Naive thymus-derived CD4-positive, alpha-beta T cell (primary cell): ENCODE results near the gene GXYLT2. TPM values are rescaled to one million over a fixed set of nuclear protein-coding genes. Genes with fewer than 3 reads are reported as not detected.
A peak's percentile ranks its signal among the peaks of the same experiment; 100 is the strongest.

ENCODE experiments used
- ATAC-seq: fragments of 150-1000 bp; cut with Tn5 transposase; 2 replicates; pipeline ENCODE4 v1.10.0; 2021; ENCODE audit warnings: mild to moderate bottlenecking, moderate library complexity
- CTCF ChIA-PET: fragments of 350-600 bp; sonication (Branson Sonifier 250); formaldehyde crosslinking; loops from one replicate; lab custom pipeline; 2021; ENCODE audit warnings: antibody characterized with exemption; lab: Charles Lee
- POLR2A ChIA-PET: fragments of 350-600 bp; sonication (Branson Sonifier 250); formaldehyde crosslinking; loops from one replicate; lab custom pipeline; 2021; ENCODE audit warnings: antibody characterized with exemption, inconsistent platforms; lab: Charles Lee
- DNase-seq, 9 donors: peaks; one replicate each; pipeline versions ENCODE4 v3.0.0 to v3.0.0-alpha.2; 2020 to 2022; ENCODE audit warnings: mixed read lengths in 1 of 9
- H3K27ac ChIP-seq: one replicate; pipeline ENCODE4 v1.7.0; 2013; ENCODE audit warnings: mild to moderate bottlenecking, low read depth, low read length, moderate library complexity
- H3K27me3 ChIP-seq, 2 donors: one replicate each; pipeline ENCODE4 v1.7.0; 2013; ENCODE audit warnings: low read length in 2 of 2, mild to moderate bottlenecking in 2 of 2, moderate library complexity in 2 of 2; ENCODE audit not compliant: control insufficient read depth in 2 of 2, insufficient read depth in 2 of 2
- H3K36me3 ChIP-seq, 3 experiments: 1 replicate in 2 of 3; 2 replicates in 1 of 3; pipeline ENCODE4 v1.7.0; 2013; ENCODE audit warnings: low read length in 3 of 3, mild to moderate bottlenecking in 3 of 3, moderate library complexity in 1 of 3; ENCODE audit not compliant: insufficient read depth in 3 of 3, control insufficient read depth in 2 of 3
- H3K4me1 ChIP-seq, 2 donors: one replicate each; pipeline ENCODE4 v1.7.0; 2013; ENCODE audit warnings: low read length in 2 of 2, mild to moderate bottlenecking in 2 of 2, moderate library complexity in 1 of 2; ENCODE audit not compliant: control insufficient read depth in 2 of 2, insufficient read depth in 2 of 2
- H3K4me3 ChIP-seq: 2 replicates; pipeline ENCODE4 v1.7.0; 2013; ENCODE audit warnings: mild to moderate bottlenecking, low read length
- H3K9me3 ChIP-seq, 3 experiments: 1 replicate in 2 of 3; 2 replicates in 1 of 3; pipeline ENCODE4 v1.7.0; 2013; ENCODE audit warnings: low read length in 3 of 3; ENCODE audit not compliant: control insufficient read depth in 2 of 3
- H3K27ac Mint-ChIP-seq, 9 donors: one replicate each; pipeline ENCODE4 v1.8.0; 2020 to 2022; ENCODE audit warnings: mixed read lengths in 9 of 9, mild to moderate bottlenecking in 8 of 9, moderate library complexity in 5 of 9, inconsistent platforms in 2 of 9
- H3K27me3 Mint-ChIP-seq, 5 donors: one replicate each; pipeline ENCODE4 v1.8.0; 2021 to 2022; ENCODE audit warnings: mixed read lengths in 5 of 5, mild to moderate bottlenecking in 1 of 5
- H3K36me3 Mint-ChIP-seq, 5 donors: one replicate each; pipeline ENCODE4 v1.8.0; 2020 to 2022; ENCODE audit warnings: mixed read lengths in 5 of 5, mild to moderate bottlenecking in 3 of 5, inconsistent platforms in 1 of 5
- H3K4me1 Mint-ChIP-seq, 7 donors: one replicate each; pipeline ENCODE4 v1.8.0; 2020 to 2022; ENCODE audit warnings: mixed read lengths in 7 of 7, mild to moderate bottlenecking in 3 of 7, inconsistent platforms in 1 of 7
- H3K4me3 Mint-ChIP-seq, 10 donors: one replicate each; pipeline ENCODE4 v1.8.0; 2020 to 2022; ENCODE audit warnings: mild to moderate bottlenecking in 10 of 10, mixed read lengths in 10 of 10, moderate library complexity in 6 of 10, inconsistent platforms in 2 of 10
- H3K9me3 Mint-ChIP-seq, 11 donors: one replicate each; pipeline ENCODE4 v1.8.0; 2020 to 2022; ENCODE audit warnings: mixed read lengths in 11 of 11, mild to moderate bottlenecking in 4 of 11, inconsistent platforms in 1 of 11, moderate library complexity in 1 of 11
- intact Hi-C, 2 donors: fragments of 100-400 bp; cut with micrococcal nuclease; formaldehyde crosslinking; loops; one replicate each; pipeline ENCODE4 v1.15.1; 2023
- polyA plus RNA-seq, 2 donors: library from polyadenylated mRNA; unstranded; fragments of 300-500 nt; fragmentation: Illumina TruSeq; gene quantifications; one replicate each; pipeline ENCODE4 v1.2.3, GENCODE V29; 2021
- total RNA-seq, 6 experiments: library from RNA in 5 of 6; stranded (reverse) in 5 of 6; gene quantifications; 1 replicate in 5 of 6; 2 replicates in 1 of 6; pipeline ENCODE4 v1.2.3 and lab custom pipeline; 2021 to 2026

Gene GXYLT2
- total and polyA plus RNA-seq, 7 experiments from 2014 or later: not detected

GRCh38 chr3:72953325-72953956, 65.6 kb downstream of the GXYLT2 start:
- CTCF ChIA-PET: interaction anchor here (0.5 kb wide), 1 partner anchor 103 kb away, joined by 3 read pairs; no protein-coding TSS in a partner anchor
- peak; percentile 32 for ATAC-seq
- DNase-seq: no peak
- intact Hi-C loops: no loop called here
- H3K9me3 ChIP-seq: no peaks in the 10 kb centered on the region
- peaks cover 0 to 7% (median 0%) of the 10 kb centered on the region in 5 donors for H3K27me3 Mint-ChIP-seq
- H3K36me3 Mint-ChIP-seq: no peaks in the 10 kb centered on the region
- H3K9me3 Mint-ChIP-seq: no peaks in the 10 kb centered on the region
- no peaks in the 10 kb centered on the region for H3K36me3 ChIP-seq
- no peak overlapping the region for H3K4me3 Mint-ChIP-seq
- POLR2A ChIA-PET: interaction anchor here (0.8 kb wide), 1 partner anchor 72 kb away, joined by 3 read pairs; no protein-coding TSS in a partner anchor
- H3K4me1 Mint-ChIP-seq: peaks cover 0 to 17% (median 10%) of the 10 kb centered on the region in 7 donors
- no peak overlapping the region for H3K27ac Mint-ChIP-seq
- H3K4me3 ChIP-seq: no peak overlapping the region
- no peaks in the 10 kb centered on the region for H3K4me1 ChIP-seq
- H3K27me3 ChIP-seq: no peaks in the 10 kb centered on the region
- H3K27ac ChIP-seq: no peak overlapping the region

GRCh38 chr3:72957297-72957696, 69.5 kb downstream of the GXYLT2 start:
- Mint-ChIP-seq H3K27me3 (peaks cover 0 to 10% (median 0%) of the 10 kb centered on the region in 5 donors), H3K4me1 (peaks cover 4 to 17% (median 14%) of the 10 kb centered on the region in 7 donors), H3K9me3 (no peaks in the 10 kb centered on the region), H3K27ac (no peak overlapping the region), H3K36me3 (peaks cover 0 to 2% (median 0%) of the 10 kb centered on the region in 5 donors), H3K4me3 (no peak overlapping the region)
- DNase-seq: no peak
- Histone ChIP-seq H3K36me3 (no peaks in the 10 kb centered on the region), H3K27me3 (no peaks in the 10 kb centered on the region), H3K9me3 (no peaks in the 10 kb centered on the region), H3K4me3 (no peak overlapping the region), H3K4me1 (peaks cover 0 to 4% of the 10 kb centered on the region in 2 donors), H3K27ac (no peak overlapping the region)
- POLR2A ChIA-PET: interaction anchor here (0.6 kb wide), 1 partner anchor 37 kb away, joined by 3 read pairs; no protein-coding TSS in a partner anchor
- CTCF ChIA-PET: interaction anchor here (0.6 to 0.7 kb wide), 2 partner anchors 17 to 24 kb away, joined by 3 read pairs; no protein-coding TSS in a partner anchor
- no peak for ATAC-seq
- intact Hi-C loops: no loop called here

- ATAC-seq: no peak
- intact Hi-C loops: no loop called here
- no peaks in the 10 kb centered on the region for H3K27me3 ChIP-seq
- H3K9me3 Mint-ChIP-seq: no peaks in the 10 kb centered on the region
- H3K4me1 Mint-ChIP-seq: peaks cover 5 to 19% (median 14%) of the 10 kb centered on the region in 7 donors
- H3K27ac ChIP-seq: no peak overlapping the region
- no peaks in the 10 kb centered on the region for H3K9me3 ChIP-seq
- H3K4me1 ChIP-seq: peaks cover 0 to 4% of the 10 kb centered on the region in 2 donors
- no peak overlapping the region for H3K4me3 ChIP-seq
- no peak overlapping the region for H3K27ac Mint-ChIP-seq
- ChIA-PET CTCF (no interaction called here), POLR2A (no interaction called here)
- no peaks in the 10 kb centered on the region for H3K36me3 ChIP-seq
- DNase-seq: no peak
- no peak overlapping the region for H3K4me3 Mint-ChIP-seq
- peaks cover 0 to 2% (median 0%) of the 10 kb centered on the region in 5 donors for H3K36me3 Mint-ChIP-seq
- peaks cover 0 to 10% (median 0%) of the 10 kb centered on the region in 5 donors for H3K27me3 Mint-ChIP-seq
Measured at GRCh38 chr3:72959336-72959735, 71.5 kb downstream of the GXYLT2 start.

GRCh38 chr3:72960812-72961518, 73.1 kb downstream of the GXYLT2 start:
- Mint-ChIP-seq H3K4me1 (peaks cover 5 to 34% (median 30%) of the 10 kb centered on the region in 7 donors), H3K27me3 (peaks cover 0 to 5% (median 0%) of the 10 kb centered on the region in 5 donors), H3K27ac (peak overlapping the region in 1 of 9 donors; percentile 44), H3K36me3 (peaks cover 0 to 2% (median 0%) of the 10 kb centered on the region in 5 donors), H3K9me3 (no peaks in the 10 kb centered on the region), H3K4me3 (no peak overlapping the region)
- DNase-seq (no peak), ATAC-seq (no peak)
- Histone ChIP-seq H3K9me3 (no peaks in the 10 kb centered on the region), H3K27me3 (no peaks in the 10 kb centered on the region), H3K27ac (no peak overlapping the region), H3K4me1 (peaks cover 10 to 13% of the 10 kb centered on the region in 2 donors), H3K36me3 (no peaks in the 10 kb centered on the region), H3K4me3 (no peak overlapping the region)
- intact Hi-C loops: no loop called here
- POLR2A ChIA-PET: no interaction called here
- CTCF ChIA-PET: no interaction called here

- Mint-ChIP-seq H3K4me1 (peaks cover 5 to 39% (median 33%) of the 10 kb centered on the region in 7 donors), H3K27me3 (peaks cover 0 to 3% (median 0%) of the 10 kb centered on the region in 5 donors), H3K27ac (peak overlapping the region in 5 of 9 donors; percentile 1 to 44 (median 20)), H3K36me3 (peaks cover 0 to 2% (median 0%) of the 10 kb centered on the region in 5 donors), H3K4me3 (no peak overlapping the region), H3K9me3 (no peaks in the 10 kb centered on the region)
- intact Hi-C loops: no loop called here
- H3K27ac ChIP-seq: no peak overlapping the region
- H3K4me1 ChIP-seq: peaks cover 10 to 18% of the 10 kb centered on the region in 2 donors
- no peak overlapping the region for H3K4me3 ChIP-seq
- H3K27me3 ChIP-seq: no peaks in the 10 kb centered on the region
- ChIA-PET POLR2A (no interaction called here), CTCF (no interaction called here)
- no peak for ATAC-seq
- no peaks in the 10 kb centered on the region for H3K36me3 ChIP-seq
- no peak for DNase-seq
- no peaks in the 10 kb centered on the region for H3K9me3 ChIP-seq
Measured at GRCh38 chr3:72961752-72962151, 73.9 kb downstream of the GXYLT2 start.

GRCh38 chr3:72962317-72962716, 74.5 kb downstream of the GXYLT2 start:
- no peak for DNase-seq
- Mint-ChIP-seq H3K27ac (peak overlapping the region in 4 of 9 donors; percentile 1 to 34 (median 16)), H3K9me3 (no peaks in the 10 kb centered on the region), H3K4me3 (no peak overlapping the region), H3K27me3 (peaks cover 0 to 3% (median 0%) of the 10 kb centered on the region in 5 donors), H3K36me3 (peaks cover 0 to 2% (median 0%) of the 10 kb centered on the region in 5 donors), H3K4me1 (peaks cover 5 to 43% (median 38%) of the 10 kb centered on the region in 7 donors)
- CTCF ChIA-PET: no interaction called here
- no peak for ATAC-seq
- no peaks in the 10 kb centered on the region for H3K36me3 ChIP-seq
- H3K4me3 ChIP-seq: no peak overlapping the region
- intact Hi-C loops: no loop called here
- H3K27me3 ChIP-seq: no peaks in the 10 kb centered on the region
- H3K9me3 ChIP-seq: no peaks in the 10 kb centered on the region
- POLR2A ChIA-PET: no interaction called here
- peaks cover 10 to 18% of the 10 kb centered on the region in 2 donors for H3K4me1 ChIP-seq
- H3K27ac ChIP-seq: no peak overlapping the region
